ENCODE measurements around the gene PDHB.

GRCh38 chr3:58463942-58464271 lies 30.3 kb upstream of the PDHB start:
- TF ChIP-seq FOS (IDR thresholded peaks at IDR 0.05; ENCODE audit: borderline replicate concordance, extremely low read depth, insufficient read length): no peak
- TF ChIP-seq ZNF384 (IDR thresholded peaks at IDR 0.05; ENCODE audit: borderline replicate concordance, low read depth, low read length): no peak
- no peak for TF ChIP-seq CBX3 (IDR thresholded peaks at IDR 0.05; ENCODE audit: borderline replicate concordance, low read depth)
- no peak for TF ChIP-seq TCF12 (IDR thresholded peaks at IDR 0.05; ENCODE audit: low read depth, low read length)
- TF ChIP-seq E2F4 (IDR thresholded peaks at IDR 0.05; ENCODE audit: low read depth, low read length): no peak
- no peak for TF ChIP-seq CREB1 (IDR thresholded peaks at IDR 0.05; ENCODE audit: low read depth)
- TF ChIP-seq CTCF (IDR thresholded peaks at IDR 0.05 in 2 of 3, conservative IDR thresholded peaks at IDR 0.05 in 1 of 3; ENCODE audit: control insufficient read depth in 2 of 3, extremely low read depth in 1 of 3, insufficient read depth in 1 of 3, low read depth in 3 of 3, low read length in 3 of 3): no peak
- no peak for TF ChIP-seq SIN3A (IDR thresholded peaks at IDR 0.05; ENCODE audit: low read depth, low read length)
- no peak for TF ChIP-seq NR2C2 (IDR thresholded peaks at IDR 0.05; ENCODE audit: borderline replicate concordance, control insufficient read depth, insufficient read length, low read depth)
- no peak for TF ChIP-seq ZNF687 (IDR thresholded peaks at IDR 0.05)

Data from GM12878 (cell line).